Dedifferentiated amniotic fluid mesenchymal stem cell (primary cell): ENCODE measurements around the gene IL5RA.

Experiments used
- DNase-seq: peaks from one replicate; pipeline ENCODE4 v3.0.0-alpha.2; 2016; ENCODE audit errors: extremely low spot score

IL5RA gene

DNA sequence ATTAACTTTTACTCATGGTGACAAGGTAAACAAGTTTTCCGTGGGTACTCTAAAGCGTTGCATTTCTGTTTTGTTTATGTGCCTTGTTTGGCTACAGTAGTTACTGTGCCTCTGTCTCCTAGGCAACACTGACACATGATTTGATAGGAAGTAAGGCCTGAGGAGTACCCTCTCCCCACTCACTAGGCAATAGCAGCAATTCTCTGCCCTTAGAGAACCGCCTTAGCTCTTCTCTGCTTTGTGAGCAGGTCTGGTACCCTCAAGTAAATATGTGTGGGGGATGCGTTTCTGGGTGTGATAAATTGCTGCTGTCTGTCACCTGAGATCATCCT, at the start of gene IL5RA:
TSS of gene IL5RA (minus strand) at position 76 of the 332 bp plus-strand sequence. CDS start 5,390 bp downstream, outside the sequence.
- no peak for DNase-seq

DNA sequence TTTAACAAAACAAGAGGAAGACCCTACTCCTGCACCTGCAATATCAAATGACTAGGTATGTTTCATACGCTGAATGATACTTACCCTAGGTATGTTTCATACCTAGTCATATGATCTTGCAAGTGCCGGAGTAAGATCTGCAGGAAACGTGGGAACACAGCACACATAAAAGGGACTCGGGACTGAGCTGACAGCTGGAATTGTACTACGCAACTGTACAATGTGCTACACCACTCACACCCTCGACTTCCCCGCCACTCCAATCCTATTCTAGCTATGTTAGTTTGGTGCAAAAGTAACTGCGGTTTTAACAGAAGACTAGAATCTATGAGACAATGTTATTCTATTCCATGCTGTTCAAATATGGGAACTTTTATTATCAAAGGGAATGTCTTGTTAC, 47.3 kb upstream of the IL5RA start:
- DNase-seq: no peak

- DNase-seq: no peak
Measured at GRCh38 chr3:3154879-3155610, 44.9 kb upstream of the IL5RA start.

GRCh38 chr3:3151513-3151912, 41.3 kb upstream of the IL5RA start:
- DNase-seq: no peak

DNA sequence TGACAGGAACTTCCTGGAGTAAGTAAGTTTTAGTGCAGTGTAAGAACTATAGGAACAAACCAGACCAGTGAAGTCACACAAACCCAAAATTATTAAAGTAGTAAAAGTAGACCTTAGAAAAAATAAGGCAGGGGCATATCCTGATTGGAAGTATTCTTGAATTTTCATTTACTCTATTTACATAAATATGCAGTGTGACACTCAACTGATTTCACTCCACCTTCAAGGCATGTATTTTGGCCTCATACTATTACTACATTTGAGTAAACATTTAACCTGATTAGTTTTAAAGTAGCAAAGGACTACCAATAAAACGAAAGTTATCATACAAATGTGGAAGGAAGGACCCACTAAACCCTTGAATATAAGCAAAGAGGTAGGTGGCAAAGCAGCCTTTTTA, 39.4 kb upstream of the IL5RA start:
- no peak for DNase-seq

- DNase-seq: no peak
Measured at GRCh38 chr3:3145831-3146230, 35.7 kb upstream of the IL5RA start.

DNA sequence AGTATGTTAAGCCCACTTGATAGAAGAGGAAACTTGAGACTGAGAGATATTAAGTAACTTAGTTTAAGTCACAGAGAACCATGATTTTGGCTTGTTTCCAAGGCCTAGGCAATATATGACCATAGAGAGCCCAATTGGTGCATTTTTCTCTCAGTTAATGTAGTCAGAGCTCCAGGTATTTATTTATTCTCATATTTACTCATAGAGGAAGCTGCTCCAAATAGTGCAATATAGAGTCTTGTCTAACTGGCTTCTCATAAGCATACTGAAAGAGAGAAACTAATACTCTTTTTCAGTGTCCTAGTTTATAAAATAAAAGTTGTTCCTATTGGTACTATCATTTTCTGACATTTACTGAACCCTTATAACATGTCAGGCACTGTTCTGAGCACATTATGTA, 31.8 kb upstream of the IL5RA start:
- no peak for DNase-seq

DNA sequence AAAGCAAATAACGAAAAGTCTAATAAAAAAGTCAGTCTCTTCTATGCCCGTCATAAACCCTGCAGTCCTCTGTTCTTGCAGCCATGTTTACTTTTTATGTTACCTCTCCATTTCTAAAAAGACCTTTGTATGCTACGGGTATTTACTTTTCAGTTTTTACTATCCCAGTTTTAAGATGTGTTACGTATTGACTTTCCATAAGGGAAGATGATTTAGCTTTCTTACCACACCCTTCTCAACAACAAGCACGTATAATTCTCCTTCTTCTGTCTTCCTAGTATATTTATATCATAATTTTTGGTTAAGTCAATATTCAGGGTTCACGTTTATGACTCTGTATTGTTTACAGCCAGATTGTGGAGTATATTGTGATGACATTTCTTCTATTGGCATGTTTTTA, 27.4 kb upstream of the IL5RA start:
- no peak for DNase-seq

- no peak for DNase-seq
Measured at GRCh38 chr3:3134750-3135448, 24.7 kb upstream of the IL5RA start.

DNA sequence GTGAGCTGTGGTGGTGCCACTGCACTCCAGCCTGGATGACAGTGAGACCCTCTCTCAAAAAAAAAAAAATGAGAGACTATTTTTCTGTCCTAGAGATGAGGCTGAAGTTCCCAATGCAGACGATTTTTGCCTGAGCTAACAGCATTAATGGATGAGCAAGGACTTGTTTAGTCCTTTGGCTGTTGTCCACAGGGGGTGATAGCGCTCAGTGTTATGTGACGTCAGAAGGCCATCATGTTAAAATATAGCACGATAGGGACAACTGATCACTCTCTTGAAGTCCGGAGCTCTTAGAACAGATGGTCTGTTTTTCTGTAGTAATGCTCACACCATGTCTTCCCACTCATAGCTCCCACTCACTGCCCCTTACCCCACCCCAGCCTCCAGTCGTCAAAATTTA, 23.3 kb upstream of the IL5RA start:
- DNase-seq: no peak

DNA sequence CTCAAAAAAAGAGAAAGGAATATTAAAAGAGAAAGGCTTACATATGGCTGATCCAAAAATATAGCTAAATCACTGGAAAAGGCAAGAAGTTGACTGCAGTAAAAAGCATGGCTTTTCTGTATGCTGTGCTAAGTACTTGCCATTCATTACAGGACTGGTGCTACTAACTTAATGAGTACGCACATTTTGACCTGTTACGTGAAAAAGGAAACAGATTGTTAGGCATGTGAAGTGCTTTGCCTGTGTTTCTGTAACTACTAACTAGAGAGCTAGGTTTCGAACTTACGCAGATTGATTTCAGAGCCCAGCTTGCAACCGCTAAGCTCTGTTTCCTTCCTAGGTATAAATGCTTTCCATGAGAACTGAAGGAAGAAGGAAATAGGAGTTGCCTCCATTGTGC, 19.4 kb upstream of the IL5RA start:
- no peak for DNase-seq

GRCh38 chr3:3127432-3128010, 17.3 kb upstream of the IL5RA start:
- DNase-seq: no peak

DNA sequence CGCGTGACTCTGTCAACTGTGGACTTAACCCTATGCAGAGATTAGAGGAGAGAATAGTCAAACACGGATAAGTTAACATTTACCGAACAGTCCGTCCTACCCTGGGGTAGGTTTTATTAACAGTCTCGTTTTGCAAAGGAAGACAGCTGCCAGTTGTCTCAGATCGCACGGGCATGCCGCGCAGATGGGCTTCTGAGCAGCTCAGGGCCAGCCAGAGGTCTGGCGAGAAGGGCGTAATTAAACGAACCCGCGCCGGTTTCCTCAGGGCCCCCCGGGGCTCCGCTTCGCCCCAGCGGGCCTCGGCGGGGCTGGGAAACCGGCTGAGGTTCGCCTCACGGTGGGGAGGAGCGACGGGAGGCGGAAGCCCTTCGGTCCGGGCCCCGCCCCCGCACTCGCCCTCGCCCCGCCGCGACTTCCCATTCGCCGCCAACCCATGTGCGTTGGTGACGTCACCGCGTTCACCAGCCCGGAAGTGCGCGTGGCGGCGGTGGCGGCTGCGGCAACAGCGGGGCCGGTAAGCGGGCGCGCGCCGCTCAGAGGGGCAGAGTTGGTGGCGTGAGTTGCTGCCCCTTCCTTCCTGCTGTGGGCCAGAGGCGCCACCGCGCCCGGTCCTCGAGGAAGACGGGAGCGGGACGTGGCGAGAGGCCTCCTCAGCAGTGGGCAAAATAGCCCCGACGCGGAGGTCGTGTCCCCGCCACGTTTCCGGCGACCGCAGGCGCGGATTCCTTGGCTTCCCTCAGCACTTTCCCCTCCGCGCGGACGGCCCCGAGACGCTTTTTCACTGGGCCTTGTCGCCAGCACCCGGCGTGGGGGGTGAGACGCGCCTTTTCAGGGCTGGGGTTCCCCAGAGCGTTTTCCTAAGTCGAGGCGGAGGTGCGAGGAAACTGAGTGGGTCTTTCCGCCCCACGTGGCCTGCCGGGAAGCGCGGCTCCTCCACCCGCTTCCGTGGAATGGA, 16.6 kb upstream of the IL5RA start, which contains the start of gene TRNT1:
TSS of gene TRNT1 (plus strand) at position 464 of the 955 bp plus-strand sequence. CDS start 2,101 bp downstream, outside the sequence.
- peak; percentile 91 for DNase-seq

- no peak for DNase-seq
Measured at GRCh38 chr3:3125977-3126376, 15.8 kb upstream of the IL5RA start.

DNA sequence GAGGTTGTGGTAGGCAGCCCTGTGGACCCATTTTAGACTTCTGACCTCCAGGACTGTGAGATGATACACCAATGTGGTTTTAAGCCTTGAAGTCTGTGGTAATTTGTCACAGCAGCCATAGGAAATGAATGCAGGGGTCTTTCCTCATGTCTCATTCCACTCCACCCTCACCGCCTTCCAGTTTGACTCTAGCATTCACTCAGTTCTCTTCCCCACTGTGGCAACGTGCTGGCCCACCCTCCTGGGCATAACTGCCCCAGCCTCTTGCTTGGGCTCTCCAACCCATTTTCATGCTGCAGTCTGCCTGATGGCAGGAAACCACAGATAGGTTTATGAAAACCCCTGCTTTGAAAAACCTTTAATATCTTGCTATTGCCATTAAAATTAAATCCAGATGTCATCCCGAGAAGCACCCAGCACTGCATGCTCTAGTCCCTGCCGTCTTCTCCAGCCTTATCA, 9.2 kb upstream of the IL5RA start:
- no peak for DNase-seq

GRCh38 chr3:3117651-3118050, 7.5 kb upstream of the IL5RA start:
- DNase-seq: no peak

- no peak for DNase-seq
Measured at GRCh38 chr3:3113042-3113709, 3.0 kb upstream of the IL5RA start.

DNA sequence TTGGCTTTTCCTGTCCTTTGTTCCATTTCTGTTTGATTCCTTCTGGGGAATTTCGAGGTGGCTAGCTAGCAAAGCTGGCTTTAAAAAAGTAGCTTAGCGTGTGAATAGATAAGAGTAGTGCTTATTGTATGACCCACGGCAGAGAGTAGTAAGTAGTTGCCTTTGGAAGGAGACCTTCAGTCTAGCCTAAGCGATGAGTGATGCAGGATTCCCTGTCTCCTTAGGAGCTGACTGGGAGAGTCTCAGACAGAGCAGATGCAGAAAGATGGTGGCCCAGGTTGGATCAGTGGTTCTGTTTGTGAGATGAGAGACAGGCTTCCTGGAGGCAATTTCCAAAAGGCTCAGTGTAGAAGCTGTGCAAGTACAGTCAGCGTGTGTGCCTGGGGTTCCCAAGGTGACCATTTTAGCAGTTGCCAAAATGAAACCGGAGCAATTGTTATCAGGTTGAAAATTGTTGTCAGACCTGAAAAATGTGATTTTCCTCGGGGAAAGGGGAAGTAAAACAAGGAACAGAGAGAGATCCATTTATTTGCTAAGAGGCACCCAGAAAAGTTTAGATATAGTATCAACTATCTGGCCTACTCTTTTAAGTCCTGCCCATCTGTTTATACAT, 681 bp upstream of the IL5RA start:
- DNase-seq: no peak

DNA sequence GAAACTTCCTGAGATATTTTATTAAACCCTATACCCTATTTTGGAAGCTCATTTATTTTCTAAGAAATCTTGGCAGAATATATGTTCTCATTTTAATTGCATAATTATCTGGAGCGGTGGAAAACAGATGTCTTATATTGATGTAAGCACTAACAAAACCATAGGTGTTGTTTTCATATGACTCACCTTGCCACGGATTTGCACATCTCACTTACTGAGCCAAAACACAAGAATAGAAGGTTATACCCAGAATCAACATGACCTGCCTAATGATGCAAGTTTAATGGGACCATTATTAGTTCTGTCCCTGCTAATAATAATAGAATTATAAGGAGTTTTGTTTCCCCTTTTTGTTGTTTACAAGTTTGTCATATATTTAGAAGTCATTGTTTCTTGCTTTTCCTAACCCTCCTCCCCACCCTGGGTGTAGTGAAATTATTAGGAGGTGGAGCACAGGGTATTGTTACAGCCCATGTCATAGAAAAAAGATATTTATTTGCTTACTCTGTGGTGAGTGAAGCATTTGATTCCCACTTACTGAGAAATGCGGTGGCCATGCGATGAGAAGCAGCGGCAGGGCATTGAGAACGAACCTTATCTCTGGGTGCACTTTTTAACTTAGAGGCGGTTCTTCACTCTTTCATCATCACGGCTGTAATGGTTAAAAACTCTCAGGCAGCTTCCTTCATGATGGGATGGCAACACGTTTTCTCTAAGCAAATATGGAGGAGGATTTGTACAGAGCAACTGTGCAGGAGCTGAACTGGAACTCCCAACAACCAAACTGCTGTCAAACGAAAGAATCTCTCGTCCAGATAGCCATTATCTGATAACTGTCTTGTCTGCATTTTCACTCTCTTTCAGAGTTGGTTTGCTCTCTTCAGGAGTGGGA, 521 bp downstream of the IL5RA start:
- no peak for DNase-seq

- no peak for DNase-seq
Measured at GRCh38 chr3:3107858-3108257, 2.3 kb downstream of the IL5RA start.
